ENCODE results near the gene S100A7.
A peak's percentile ranks its signal among the peaks of the same experiment; 100 is the strongest.

Gene S100A7

DNA sequence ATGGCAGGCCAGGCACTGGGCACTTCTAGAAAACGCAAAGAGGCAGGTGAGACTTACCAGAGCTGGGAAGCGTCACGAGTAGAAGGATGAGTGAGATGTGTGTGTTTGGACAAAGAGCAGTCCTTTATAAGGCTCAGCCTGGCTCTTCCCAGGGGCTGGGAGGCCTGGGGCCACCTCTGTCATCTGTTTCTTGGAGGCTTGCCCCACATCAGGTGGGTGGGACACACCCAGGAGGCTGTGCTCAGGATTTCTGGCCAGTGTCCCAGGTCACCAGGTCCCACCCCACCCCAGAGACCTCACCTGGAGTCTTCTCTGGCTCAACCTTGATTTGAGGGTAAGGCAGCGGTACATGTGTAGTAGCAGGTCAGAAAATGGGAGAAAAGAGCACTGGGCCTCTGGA is at the start of gene S100A7:
S100A7 (minus strand) TSS at position 101 of the 400 bp plus-strand sequence. CDS start 1,638 bp downstream, outside the sequence.
- no peak for DNase-seq

DNA sequence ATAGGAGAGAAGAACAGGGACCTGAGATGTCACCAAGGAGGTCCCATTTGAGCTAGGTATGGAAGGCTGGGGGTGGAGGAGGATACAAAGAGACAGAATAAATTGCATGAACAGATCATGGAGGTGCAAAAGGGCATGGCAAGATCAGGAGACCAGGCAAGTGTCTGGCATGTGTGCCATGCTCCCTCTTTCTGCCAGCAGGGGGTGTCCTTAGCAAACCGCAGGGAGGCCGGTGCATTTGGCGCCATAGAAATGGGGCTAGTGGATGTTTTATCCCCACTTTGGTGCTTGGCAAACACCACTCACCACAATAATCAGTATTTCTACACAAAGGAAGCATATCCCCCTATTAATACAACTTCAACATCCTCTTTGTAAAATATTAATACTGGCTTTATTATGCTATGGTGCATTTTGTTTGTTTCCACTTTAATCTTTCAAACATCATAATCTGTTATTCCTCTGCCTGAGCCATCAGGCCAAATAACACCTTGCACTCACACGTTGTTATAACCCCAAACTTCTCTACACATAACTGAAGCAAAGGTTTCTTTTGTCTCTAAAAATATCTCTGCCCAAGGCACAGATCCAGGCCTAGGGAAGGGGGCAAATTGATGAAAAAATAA is 49.4 kb upstream of the S100A7 start:
- peak in 6 of 56 donors; percentile 3 to 27 (median 14) for DNase-seq

GRCh38 chr1:153509036-153509435 is 48.6 kb upstream of the S100A7 start:
- DNase-seq: no peak

DNA sequence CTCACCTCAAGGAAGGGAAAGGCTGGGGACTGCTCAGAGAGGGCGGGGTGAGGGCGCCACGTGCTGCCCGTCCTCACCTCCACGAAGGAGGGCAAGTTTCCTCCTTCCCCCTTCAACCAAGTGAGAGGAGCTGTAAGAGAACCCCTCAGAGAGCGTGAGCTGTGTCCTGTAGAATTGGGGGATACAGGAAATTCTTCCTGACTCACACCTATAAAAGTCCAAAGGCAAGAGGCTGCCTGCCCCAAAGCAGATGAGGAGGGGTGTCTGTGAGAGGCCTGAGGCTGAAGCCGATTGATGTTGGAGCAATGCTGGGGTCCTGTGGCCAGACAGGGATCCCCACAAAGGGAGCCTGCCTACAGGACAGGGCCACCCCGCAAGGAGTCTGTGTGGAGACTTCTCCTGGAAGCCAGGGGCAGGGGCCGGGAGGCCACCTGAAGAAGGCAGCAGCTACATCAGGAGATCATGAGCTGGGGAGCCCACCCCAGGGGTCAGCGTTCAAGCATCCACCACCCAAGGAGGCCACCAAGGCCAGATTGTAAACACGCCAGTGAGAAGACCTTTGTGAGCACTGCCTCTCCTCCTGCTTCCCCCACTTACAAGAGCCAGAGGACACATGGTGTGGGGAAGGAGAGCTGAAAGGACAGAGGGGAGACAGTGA is 47.6 kb upstream of the S100A7 start:
- no peak for DNase-seq

GRCh38 chr1:153506831-153507413 is 46.5 kb upstream of the S100A7 start:
- peak in 11 of 56 donors; percentile 12 to 50 (median 17) for DNase-seq

GRCh38 chr1:153506386-153506785 is 45.9 kb upstream of the S100A7 start:
- DNase-seq: no peak

DNA sequence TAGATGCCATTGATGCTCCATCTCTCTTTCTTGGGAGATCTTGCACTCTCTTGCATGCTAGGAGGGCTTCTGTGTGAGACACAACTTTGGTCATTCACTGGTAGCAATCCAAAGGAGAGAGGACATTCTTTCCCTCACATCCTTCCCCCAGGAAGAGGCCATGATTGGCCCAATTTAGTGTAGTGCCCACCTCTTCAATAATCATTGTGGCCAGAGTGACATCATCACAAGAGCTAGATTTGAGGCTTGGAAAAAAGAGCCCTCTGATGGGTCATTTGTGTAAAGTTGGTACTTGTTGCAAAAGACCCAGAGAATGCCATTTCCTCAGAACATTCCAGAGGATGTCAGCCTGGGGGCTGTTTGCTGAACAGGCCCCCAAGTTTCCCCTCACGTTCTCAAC is 45.1 kb upstream of the S100A7 start:
- no peak for DNase-seq

GRCh38 chr1:153503766-153504165 is 43.3 kb upstream of the S100A7 start:
- no peak for DNase-seq

GRCh38 chr1:153498746-153499145 is 38.3 kb upstream of the S100A7 start:
- no peak for DNase-seq

DNA sequence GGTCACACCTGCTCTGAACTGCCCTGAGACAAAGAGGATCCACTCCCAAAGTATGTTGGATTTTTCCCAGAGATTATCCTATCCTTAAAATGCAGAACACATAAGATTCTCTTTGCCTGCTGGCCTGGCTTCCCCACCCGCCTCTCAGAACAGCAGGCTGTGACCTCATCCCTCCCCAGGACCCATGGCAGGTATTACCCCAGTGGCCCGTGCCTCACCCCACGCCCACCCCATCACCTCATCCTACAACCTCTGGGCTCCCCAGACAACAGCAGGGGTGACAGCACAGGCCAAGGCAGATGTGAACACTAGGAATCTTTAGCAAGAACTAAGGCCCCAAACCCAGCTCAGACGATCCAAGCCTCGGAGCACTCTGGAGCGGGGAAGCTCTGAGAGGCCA is 35.1 kb upstream of the S100A7 start:
- no peak for DNase-seq

DNA sequence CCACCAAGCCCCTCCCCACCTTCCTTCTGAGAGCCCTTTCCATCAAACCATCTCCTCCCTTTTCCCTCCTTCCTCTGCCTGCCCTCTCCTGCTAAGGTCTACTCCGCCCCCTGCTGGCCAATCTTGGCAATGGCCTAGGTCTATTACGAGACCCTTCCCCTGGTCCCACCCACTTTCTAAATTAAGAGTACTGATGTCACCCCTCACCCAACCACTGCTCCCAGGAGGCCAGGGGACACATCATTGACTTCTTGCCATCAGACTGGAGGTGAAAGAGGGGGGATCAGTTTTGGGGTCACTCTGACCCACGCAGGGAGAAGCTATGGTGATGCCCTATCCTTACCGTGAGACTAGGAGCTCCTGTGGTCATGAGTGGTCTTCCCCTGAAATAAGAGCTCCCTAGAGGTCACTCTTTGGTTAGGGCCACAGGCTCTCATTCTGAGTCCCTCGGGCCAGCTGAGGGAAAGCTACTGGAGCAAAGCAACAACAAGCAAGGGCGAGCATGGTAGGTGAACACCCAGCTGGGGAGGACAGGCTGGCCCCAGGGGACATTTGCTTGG is 34.6 kb upstream of the S100A7 start:
- DNase-seq: peak in 43 of 56 donors; percentile 5 to 75 (median 25)

DNA sequence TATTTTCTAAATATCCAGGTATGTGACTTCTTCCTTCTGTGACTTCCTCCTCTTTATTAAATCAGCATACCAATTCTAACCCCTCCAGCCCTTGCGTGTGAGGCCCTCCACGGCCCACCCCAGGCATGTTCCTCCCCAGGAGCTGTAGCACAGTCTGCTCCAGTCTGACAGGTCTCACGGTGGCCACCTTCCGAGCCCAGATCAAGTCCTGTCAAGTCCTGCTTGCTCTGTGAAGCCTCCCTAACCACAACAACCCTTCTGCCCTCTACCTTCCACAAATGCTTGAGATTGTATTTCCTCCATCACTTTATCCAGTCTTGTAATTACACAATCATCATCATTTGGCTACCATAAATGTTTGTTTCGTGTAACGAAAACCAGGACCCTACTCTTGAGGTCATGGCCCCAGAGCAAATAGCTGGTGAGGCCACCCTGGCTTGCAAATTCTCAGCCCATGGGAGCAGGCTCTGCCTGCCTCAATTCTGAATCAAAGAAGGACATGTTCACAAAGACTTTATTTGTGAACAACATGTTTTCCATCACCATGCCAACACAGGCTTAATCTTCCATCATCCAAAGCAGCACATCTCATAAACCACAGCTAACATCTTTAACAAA is 33.0 kb upstream of the S100A7 start:
- DNase-seq: no peak

GRCh38 chr1:153490272-153491051 is 30.0 kb upstream of the S100A7 start:
- peak in 11 of 56 donors; percentile 7 to 85 (median 16) for DNase-seq

GRCh38 chr1:153488731-153489130 is 28.3 kb upstream of the S100A7 start:
- peak in 1 of 56 donors; percentile 34 for DNase-seq

- no peak for DNase-seq
Measured at GRCh38 chr1:153487707-153488106, 27.3 kb upstream of the S100A7 start.

DNA sequence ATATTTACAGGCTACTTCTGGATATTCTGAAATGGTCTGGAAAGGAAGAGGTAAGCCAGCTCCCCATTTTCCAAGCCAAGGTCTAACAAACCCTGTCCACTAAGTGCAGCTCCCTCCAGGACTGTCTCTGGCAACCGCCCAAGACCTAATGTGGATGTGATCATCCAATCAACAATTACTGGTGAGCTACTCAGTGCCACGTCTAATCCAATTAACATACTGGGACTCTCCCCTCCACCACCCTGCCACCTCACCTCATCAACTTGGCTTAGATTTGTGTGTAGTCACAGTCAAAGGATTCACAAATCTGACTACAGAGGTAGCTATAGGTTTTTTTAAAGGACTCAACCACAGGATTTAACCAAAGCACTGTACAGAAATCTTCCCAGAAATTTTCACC is 25.4 kb upstream of the S100A7 start:
- peak in 1 of 56 donors; percentile 4 for DNase-seq

GRCh38 chr1:153483776-153484175 is 23.3 kb upstream of the S100A7 start:
- no peak for DNase-seq

DNA sequence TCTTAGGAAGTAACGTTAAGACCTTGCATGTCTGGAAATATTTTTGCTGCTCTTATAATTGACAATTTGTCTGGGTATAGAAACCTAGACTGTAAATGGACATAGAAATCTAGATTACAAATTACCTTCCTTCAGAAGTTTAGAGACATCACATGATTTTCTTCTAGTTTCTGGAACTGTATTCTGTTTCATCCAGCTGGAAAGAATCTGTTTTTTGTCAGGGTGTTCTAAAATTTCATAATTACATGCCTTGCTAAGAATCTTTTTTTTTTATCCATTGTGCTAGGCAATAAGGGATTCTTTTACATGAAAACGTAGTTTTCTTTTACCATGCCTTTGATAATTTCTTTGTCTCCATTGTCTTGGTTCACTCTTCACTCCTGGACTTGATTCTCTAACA is 20.7 kb upstream of the S100A7 start:
- no peak for DNase-seq

- peak in 6 of 56 donors; percentile 2 to 19 (median 11) for DNase-seq
Measured at GRCh38 chr1:153478692-153479618, 18.5 kb upstream of the S100A7 start.

Data from nucleus accumbens (tissue), 56 donors.